Loucy (cell line): ENCODE measurements around the gene CKM.

Source experiments
- H2AFZ ChIP-seq: fragments of 200-600 bp; sonication (generic); 2 replicates; pipeline ENCODE4 v1.6.0; 2016; ENCODE audit warnings: antibody characterized with exemption, mild to moderate bottlenecking, low read length, moderate library complexity
- H3F3A ChIP-seq: fragments of 200-600 bp; 2 replicates; pipeline ENCODE4 v1.6.0; 2016; ENCODE audit warnings: antibody characterized with exemption, low read depth, mild to moderate bottlenecking
- H3K27me3 ChIP-seq: fragments of 200-600 bp; sonication (generic); 2 replicates; pipeline ENCODE4 v1.6.1; 2014; ENCODE audit warnings: low read length, mild to moderate bottlenecking; ENCODE audit not compliant: insufficient read depth, poor library complexity, severe bottlenecking
- H3K36me3 ChIP-seq: fragments of 200-600 bp; sonication (generic); 2 replicates; pipeline ENCODE4 v1.6.1; 2016; ENCODE audit warnings: low read length; ENCODE audit not compliant: insufficient read depth
- H3K4me1 ChIP-seq: fragments of 200-600 bp; sonication (generic); 2 replicates; pipeline ENCODE4 v1.5.1; 2014; ENCODE audit warnings: low read length, mild to moderate bottlenecking; ENCODE audit not compliant: insufficient read depth, poor library complexity, severe bottlenecking
- H3K4me2 ChIP-seq: fragments of 200-600 bp; sonication (generic); 2 replicates; pipeline ENCODE4 v1.6.0; 2014; ENCODE audit warnings: antibody characterized with exemption, low read length, low read depth, mild to moderate bottlenecking; ENCODE audit not compliant: poor library complexity, severe bottlenecking
- H3K4me3 ChIP-seq: fragments of 200-600 bp; sonication (generic); 2 replicates; pipeline ENCODE4 v1.5.1; 2014; ENCODE audit warnings: low read length, mild to moderate bottlenecking, mixed read lengths; ENCODE audit not compliant: poor library complexity, severe bottlenecking
- H3K79me2 ChIP-seq: fragments of 200-600 bp; sonication (generic); 2 replicates; pipeline ENCODE4 v1.6.1; 2014; ENCODE audit warnings: low read length; ENCODE audit not compliant: insufficient read depth
- H3K9ac ChIP-seq: fragments of 200-600 bp; sonication (generic); 2 replicates; pipeline ENCODE4 v1.6.0; 2014; ENCODE audit warnings: mild to moderate bottlenecking, low read depth, low read length, moderate library complexity; ENCODE audit not compliant: poor library complexity, severe bottlenecking
- H3K9me2 ChIP-seq: fragments of 200-600 bp; sonication (generic); replicated peaks from 2 replicates; pipeline ENCODE4 v1.6.1; 2016; ENCODE audit warnings: low read depth, low read length, mixed read lengths
- H3K9me3 ChIP-seq: fragments of 200-600 bp; sonication (generic); 2 replicates; pipeline ENCODE4 v1.6.1; 2014; ENCODE audit warnings: mild to moderate bottlenecking, antibody characterized with exemption, low read length, low read depth; ENCODE audit not compliant: insufficient read depth
- H4K20me1 ChIP-seq: fragments of 200-600 bp; sonication (generic); 2 replicates; pipeline ENCODE4 v1.6.0; 2014; ENCODE audit warnings: antibody characterized with exemption, low read length, mild to moderate bottlenecking; ENCODE audit not compliant: insufficient read depth, poor library complexity, severe bottlenecking
- EZH2phosphoT487 ChIP-seq: fragments of 200-600 bp; IDR thresholded peaks from 2 replicates; pipeline ENCODE4 v1.6.1; 2018; ENCODE audit warnings: antibody characterized with exemption, mild to moderate bottlenecking, moderate library complexity, borderline replicate concordance
- TF ChIP-seq, protein P1 (sequence below): fragments of 200-600 bp; sonication (generic); conservative IDR thresholded peaks from 2 replicates; pipeline ENCODE4 v1.5.1; 2014; ENCODE audit warnings: mild to moderate bottlenecking, antibody characterized with exemption, low read length

The CKM gene

DNA sequence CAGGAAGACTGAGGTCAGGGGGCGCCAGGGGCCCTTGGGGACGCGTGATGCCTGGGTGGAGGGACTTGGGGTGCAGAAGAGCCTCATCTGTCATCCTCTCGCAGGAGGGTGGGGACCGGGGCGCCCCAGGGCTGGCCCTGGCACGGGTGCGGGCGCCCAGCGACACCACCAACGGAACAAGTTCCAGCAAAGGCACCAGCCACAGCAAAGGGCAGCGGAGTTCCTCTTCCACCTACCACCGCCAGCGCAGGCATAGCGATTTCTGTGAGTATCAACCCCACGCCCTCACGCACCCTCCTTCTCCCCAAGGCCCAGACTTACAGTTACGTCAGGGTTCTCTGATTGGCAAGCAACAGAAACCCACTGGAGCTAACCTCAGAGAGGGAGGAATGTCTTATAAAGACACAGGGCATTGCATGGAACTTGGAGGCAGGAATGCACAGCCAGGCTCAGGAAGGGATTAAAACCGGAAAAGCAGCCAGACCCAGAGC is 42.2 kb downstream of the CKM start:
- Histone ChIP-seq H3F3A (no peaks in the 10 kb centered on the region), H3K4me3 (no peak overlapping the region)

DNA sequence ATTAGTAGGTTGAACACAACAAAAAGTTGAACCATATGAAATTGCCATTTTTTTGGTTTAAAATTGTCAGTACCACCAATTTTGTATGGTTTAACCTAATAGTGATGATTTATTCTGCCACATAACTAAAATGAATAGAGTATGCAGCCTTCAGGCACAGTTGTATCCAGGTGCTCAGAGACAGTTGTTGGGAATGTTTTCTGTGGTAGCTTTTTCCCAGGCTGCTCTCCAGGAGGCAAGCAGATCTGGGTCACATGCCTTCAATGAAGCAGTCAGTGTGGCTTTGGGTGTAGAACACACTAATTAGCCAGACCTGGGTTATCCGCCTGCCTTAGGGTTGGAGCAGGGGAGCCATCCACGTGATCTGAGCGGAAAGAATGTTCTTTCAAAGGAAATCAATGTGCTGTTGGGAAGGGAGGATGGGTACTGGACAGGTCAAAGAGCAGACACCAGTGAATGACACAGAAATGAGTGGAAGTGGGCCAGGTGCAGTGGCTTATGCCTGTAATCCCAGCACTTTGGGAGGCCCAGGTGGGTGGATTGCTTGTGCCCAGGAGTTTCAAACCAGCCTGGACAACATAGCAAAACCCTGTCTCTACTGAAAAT is 43.0 kb downstream of the CKM start:
- Histone ChIP-seq H3K9ac (no peak overlapping the region), H3K36me3 (peaks cover 58% of the 10 kb centered on the region; the same call in 1 of the 2 replicates)

More for the DNA sequence above, 42.2 kb downstream of the CKM start:
- Histone ChIP-seq H3K27me3 (no peaks in the 10 kb centered on the region), H3K79me2 (no peaks in the 10 kb centered on the region), H3K9ac (no peak overlapping the region), H3K9me2 (no peaks in the 10 kb centered on the region), H3K4me2 (no peak overlapping the region), H3K4me1 (no peaks in the 10 kb centered on the region), H3K9me3 (no peaks in the 10 kb centered on the region), H4K20me1 (no peaks in the 10 kb centered on the region), H2AFZ (no peak overlapping the region), H3K36me3 (peaks cover 57% of the 10 kb centered on the region; the same call in 1 of the 2 replicates)
- TF ChIP-seq, protein P1, sequence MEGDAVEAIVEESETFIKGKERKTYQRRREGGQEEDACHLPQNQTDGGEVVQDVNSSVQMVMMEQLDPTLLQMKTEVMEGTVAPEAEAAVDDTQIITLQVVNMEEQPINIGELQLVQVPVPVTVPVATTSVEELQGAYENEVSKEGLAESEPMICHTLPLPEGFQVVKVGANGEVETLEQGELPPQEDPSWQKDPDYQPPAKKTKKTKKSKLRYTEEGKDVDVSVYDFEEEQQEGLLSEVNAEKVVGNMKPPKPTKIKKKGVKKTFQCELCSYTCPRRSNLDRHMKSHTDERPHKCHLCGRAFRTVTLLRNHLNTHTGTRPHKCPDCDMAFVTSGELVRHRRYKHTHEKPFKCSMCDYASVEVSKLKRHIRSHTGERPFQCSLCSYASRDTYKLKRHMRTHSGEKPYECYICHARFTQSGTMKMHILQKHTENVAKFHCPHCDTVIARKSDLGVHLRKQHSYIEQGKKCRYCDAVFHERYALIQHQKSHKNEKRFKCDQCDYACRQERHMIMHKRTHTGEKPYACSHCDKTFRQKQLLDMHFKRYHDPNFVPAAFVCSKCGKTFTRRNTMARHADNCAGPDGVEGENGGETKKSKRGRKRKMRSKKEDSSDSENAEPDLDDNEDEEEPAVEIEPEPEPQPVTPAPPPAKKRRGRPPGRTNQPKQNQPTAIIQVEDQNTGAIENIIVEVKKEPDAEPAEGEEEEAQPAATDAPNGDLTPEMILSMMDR = no peak
- TF ChIP-seq EZH2phosphoT487 = no peak

DNA sequence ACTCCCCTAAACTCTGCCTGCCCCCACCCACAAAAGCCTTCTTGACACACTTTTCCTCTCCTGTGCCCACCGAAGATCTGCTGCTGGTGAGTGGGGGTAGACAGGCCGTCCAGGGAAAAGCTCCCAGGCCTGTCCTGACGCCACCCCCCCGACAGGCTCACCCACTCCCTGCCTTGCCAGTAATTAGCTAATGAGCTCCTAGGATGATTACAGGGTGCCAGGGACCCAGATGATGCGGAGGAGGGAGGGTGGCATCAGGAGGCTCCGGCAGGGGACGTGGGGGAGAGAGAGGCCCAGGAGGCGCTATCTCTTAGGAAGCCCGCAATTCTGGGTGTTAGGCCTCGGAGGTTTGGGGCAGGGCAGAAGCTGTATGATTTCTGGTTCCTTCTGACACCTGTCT is 44.6 kb downstream of the CKM start:
- no peak for TF ChIP-seq EZH2phosphoT487
- TF ChIP-seq, protein P1 = no peak
- H3K4me2 ChIP-seq = no peak overlapping the region
- H3K9ac ChIP-seq = no peak overlapping the region
- peaks cover 59% of the 10 kb centered on the region; the same call in 1 of the 2 replicates for H3K36me3 ChIP-seq
- no peaks in the 10 kb centered on the region for H4K20me1 ChIP-seq
- H3F3A ChIP-seq = no peaks in the 10 kb centered on the region
- H3K4me1 ChIP-seq = no peaks in the 10 kb centered on the region
- H3K4me3 ChIP-seq = no peak overlapping the region
- no peaks in the 10 kb centered on the region for H3K9me2 ChIP-seq
- no peaks in the 10 kb centered on the region for H3K9me3 ChIP-seq
- H2AFZ ChIP-seq = no peak overlapping the region
- H3K27me3 ChIP-seq = no peaks in the 10 kb centered on the region
- H3K79me2 ChIP-seq = no peaks in the 10 kb centered on the region

More for the DNA sequence above, 43.0 kb downstream of the CKM start:
- Histone ChIP-seq H3F3A (no peaks in the 10 kb centered on the region), H3K9me2 (no peaks in the 10 kb centered on the region), H3K4me3 (no peak overlapping the region), H4K20me1 (no peaks in the 10 kb centered on the region), H3K4me1 (no peaks in the 10 kb centered on the region), H2AFZ (no peak overlapping the region), H3K27me3 (no peaks in the 10 kb centered on the region), H3K79me2 (no peaks in the 10 kb centered on the region), H3K9me3 (no peaks in the 10 kb centered on the region), H3K4me2 (no peak overlapping the region)
- TF ChIP-seq, protein P1 = no peak
- no peak for TF ChIP-seq EZH2phosphoT487
